Fibroblast of pulmonary artery (primary cell): Measurements from ENCODE around the gene PCDHGA11.
A peak's percentile ranks its signal among the peaks of the same experiment; 100 is the strongest.

Source experiments
- DNase-seq: peaks from one replicate; pipeline ENCODE4 v3.0.0-alpha.2; 2010; ENCODE audit warnings: low read depth
- H3K4me3 ChIP-seq: replicated peaks from 2 replicates; pipeline ENCODE4 v1.5.1; 2011; ENCODE audit warnings: low read depth, mild to moderate bottlenecking, control low read depth, low read length, moderate library complexity
- CTCF ChIP-seq: IDR thresholded peaks from 2 replicates; pipeline ENCODE4 v1.5.1; 2011; ENCODE audit warnings: mild to moderate bottlenecking, control low read depth, low read length, inconsistent platforms; ENCODE audit errors: missing control alignments

Gene PCDHGA11

GRCh38 chr5:141417494-141418172, 3.2 kb upstream of the PCDHGA11 start, which contains the start of gene PCDHGB7:
Gene PCDHGB7 (plus strand): TSS chr5:141417677. CDS start chr5:141417860, 183 bp downstream.
- peak within 1 kb of the TSS; percentile 55 for H3K4me3 ChIP-seq
- DNase-seq = peak; percentile 91
- peak; percentile 81 for TF ChIP-seq CTCF

DNA sequence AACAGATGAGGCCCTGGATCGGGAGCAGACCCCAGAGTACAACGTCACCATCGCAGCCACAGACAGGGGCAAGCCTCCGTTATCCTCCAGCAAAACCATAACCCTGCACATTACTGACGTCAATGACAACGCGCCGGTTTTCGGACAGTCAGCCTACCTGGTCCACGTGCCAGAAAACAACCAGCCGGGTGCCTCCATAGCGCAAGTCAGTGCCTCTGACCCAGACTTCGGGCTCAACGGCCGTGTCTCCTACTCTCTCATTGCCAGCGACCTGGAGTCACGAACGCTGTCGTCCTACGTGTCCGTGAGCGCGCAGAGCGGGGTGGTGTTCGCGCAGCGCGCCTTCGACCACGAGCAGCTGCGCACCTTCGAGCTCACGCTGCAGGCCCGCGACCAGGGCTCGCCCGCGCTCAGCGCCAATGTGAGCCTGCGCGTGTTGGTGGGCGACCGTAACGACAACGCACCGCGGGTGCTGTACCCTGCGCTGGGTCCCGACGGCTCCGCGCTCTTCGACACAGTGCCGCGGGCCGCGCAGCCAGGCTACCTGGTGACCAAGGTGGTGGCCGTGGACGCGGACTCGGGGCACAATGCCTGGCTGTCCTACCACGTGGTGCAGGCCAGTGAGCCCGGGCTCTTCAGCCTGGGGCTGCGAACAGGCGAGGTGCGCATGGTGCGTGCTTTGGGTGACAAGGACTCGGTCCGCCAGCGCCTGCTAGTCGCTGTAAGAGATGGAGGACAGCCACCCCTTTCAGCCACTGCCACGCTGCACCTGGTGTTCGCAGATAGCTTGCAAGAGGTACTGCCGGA, 1.6 kb upstream of the PCDHGA11 start:
- TF ChIP-seq CTCF = no peak
- no peak for DNase-seq

GRCh38 chr5:141421489-141421855, 621 bp downstream of the PCDHGA11 start:
- no peak for TF ChIP-seq CTCF
- H3K4me3 ChIP-seq = peak overlapping the region; percentile 55
- peak; percentile 34 for DNase-seq

More for the DNA sequence above, 1.6 kb upstream of the PCDHGA11 start:
- H3K4me3 ChIP-seq = no peak overlapping the region

GRCh38 chr5:141422742-141423291, 2.0 kb downstream of the PCDHGA11 start:
- H3K4me3 ChIP-seq = no peak overlapping the region
- no peak for DNase-seq
- no peak for TF ChIP-seq CTCF

DNA sequence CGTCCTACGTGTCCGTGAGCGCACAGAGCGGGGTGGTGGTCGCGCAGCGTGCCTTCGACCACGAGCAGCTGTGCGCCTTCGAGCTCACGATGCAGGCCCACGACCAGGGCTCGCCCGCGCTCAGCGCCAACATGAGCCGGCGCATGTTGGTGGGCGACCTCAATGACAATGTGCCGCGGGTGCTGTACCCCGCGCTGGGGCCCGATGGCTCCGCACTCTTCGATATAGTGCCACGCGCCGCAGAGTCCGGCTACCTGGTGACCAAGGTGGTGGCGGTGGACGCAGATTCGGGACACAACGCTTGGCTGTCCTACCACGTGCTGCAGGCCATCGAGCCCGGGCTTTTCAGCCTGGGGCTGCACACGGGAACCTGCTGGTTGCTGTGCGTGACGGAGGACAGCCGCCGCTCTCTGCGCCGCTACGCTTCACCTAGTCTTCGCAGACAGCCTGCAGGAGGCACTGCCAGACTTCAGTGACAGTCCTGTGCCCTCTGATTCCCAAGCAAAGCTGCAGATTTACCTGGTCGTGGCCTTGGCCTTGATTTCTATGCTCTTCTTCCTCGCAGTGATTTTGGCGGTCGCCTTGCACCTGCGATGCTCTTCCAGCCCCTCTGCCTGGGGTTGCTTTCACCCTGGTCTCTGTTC, 7.1 kb downstream of the PCDHGA11 start:
- H3K4me3 ChIP-seq = no peak overlapping the region
- no peak for TF ChIP-seq CTCF
- no peak for DNase-seq

DNA sequence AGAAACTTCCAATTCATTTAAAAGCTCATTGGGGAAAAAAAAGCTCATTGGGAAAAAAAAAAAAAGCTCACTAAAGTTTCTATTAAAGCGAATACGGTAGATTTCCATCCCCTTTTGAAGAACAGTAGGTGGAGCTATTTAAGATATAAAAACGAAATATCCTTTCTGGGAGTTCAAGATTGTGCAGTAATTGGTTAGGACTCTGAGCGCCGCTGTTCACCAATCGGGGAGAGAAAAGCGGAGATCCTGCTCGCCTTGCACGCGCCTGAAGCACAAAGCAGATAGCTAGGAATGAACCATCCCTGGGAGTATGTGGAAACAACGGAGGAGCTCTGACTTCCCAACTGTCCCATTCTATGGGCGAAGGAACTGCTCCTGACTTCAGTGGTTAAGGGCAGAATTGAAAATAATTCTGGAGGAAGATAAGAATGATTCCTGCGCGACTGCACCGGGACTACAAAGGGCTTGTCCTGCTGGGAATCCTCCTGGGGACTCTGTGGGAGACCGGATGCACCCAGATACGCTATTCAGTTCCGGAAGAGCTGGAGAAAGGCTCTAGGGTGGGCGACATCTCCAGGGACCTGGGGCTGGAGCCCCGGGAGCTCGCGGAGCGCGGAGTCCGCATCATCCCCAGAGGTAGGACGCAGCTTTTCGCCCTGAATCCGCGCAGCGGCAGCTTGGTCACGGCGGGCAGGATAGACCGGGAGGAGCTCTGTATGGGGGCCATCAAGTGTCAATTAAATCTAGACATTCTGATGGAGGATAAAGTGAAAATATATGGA, 9.7 kb downstream of the PCDHGA11 start, which contains the start of gene PCDHGA12:
Gene PCDHGA12 (plus strand): TSS at position 176 of the 782 bp plus-strand sequence. CDS start 253 bp downstream, at position 429.
- DNase-seq = peak; percentile 98
- H3K4me3 ChIP-seq = peak within 1 kb of the TSS; percentile 54
- peak; percentile 78 for TF ChIP-seq CTCF
